Inflammatory macrophage treated with lipopolysaccharide for 1 hour (primary cell): Measurements from ENCODE around the gene TSPAN12.

Experiments used
- DNase-seq, 2 donors: peaks; one replicate each; pipeline ENCODE4 v3.0.0-alpha.2; 2020 to 2022

The TSPAN12 gene

GRCh38 chr7:120738816-120739215 lies 119.1 kb downstream of the TSPAN12 start:
- DNase-seq = no peak
